Spleen (tissue), 7 donors: ENCODE results near the gene COL4A1.

Experiments used
- CTCF ChIP-seq, 11 experiments: fragments of 200-600 bp in 7 of 11; fragments of 450-650 bp in 4 of 11; sonication (generic) in 4 of 11; IDR thresholded peaks in 8 of 11; conservative IDR thresholded peaks in 3 of 11; 1 replicate in 7 of 11; 2 replicates in 4 of 11; pipeline versions ENCODE4 v1.4.0 to v1.8.0; 2016 to 2021; ENCODE audit warnings: antibody characterized with exemption in 11 of 11, inconsistent platforms in 4 of 11, mild to moderate bottlenecking in 1 of 11
- POLR2A ChIP-seq, 3 donors: fragments of 450-650 bp; IDR thresholded peaks; one replicate each; pipeline ENCODE4 v1.5.1; 2017; ENCODE audit warnings: antibody characterized with exemption in 3 of 3, mild to moderate bottlenecking in 1 of 3
- POLR2AphosphoS5 ChIP-seq, 3 donors: sonication (generic); formaldehyde crosslinking; IDR thresholded peaks; one replicate each; pipeline ENCODE4 v1.5.1; 2017; ENCODE audit warnings: antibody characterized with exemption in 3 of 3
- donor health status: DM: no; HTN: no; CAD: no; lungs with moderate emphysema.
- donor health status: DM: no; HTN: no; CAD: no.
- donor health status: DM: no; HTN: no; CAD: no.

GRCh38 chr13:110214637-110215036, 92.3 kb downstream of the COL4A1 start:
- no peak for TF ChIP-seq CTCF (IDR thresholded peaks at IDR 0.05 in 8 of 11, conservative IDR thresholded peaks at IDR 0.05 in 3 of 11)
- TF ChIP-seq POLR2AphosphoS5 (IDR thresholded peaks at IDR 0.05), result no peak
- no peak for TF ChIP-seq POLR2A (IDR thresholded peaks at IDR 0.05)
